ENCODE measurements around the gene NUDT1. TPM values are rescaled to one million over a fixed set of nuclear protein-coding genes. Genes with fewer than 3 reads are reported as not detected.

NUDT1 gene
- total and polyA plus RNA-seq, 2 donors (not counting 3 experiments of a cell fraction or from before 2014, with no cell fraction given) = 23.9 to 25.9 TPM

DNA sequence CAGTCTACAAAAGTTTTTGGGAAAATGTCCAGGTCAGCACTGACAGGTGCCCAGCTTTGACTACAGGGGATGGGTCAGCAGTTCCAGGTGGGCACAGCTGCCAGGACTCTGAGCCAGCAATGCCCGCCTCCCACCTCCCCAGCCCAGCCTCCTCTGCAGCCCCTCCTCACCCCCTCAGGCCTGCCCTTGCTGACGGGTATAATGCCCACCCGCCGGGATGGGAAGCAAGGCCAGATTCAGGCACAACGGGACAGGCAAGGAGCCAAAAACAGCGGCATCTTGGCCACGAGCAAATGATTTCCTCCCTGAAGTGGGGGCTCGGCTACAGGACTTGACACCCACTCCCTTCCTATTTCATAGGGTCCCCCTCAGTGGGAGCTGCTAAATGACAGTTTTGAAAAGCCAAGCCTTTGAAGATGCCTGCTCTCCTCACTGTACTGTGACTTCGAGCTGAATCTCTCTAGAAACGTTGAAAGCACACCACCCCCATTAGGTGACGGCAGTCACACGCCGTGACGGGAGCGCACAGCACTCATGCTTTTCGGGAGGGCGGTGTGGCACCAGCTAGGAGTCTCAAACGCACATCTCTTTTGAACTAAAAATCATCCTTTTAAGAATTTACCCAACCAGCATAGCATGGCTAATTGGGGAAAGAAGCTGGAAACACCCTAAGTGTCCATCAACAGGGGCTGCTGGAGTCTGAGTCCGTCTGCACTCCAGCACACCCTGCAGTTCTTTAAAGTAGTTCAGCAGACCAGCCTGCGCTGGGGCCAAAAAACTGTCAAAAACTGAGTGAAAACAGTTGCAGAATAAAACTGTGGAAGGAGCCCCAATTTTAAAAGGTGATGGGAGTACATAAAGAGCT, 38.9 kb upstream of the NUDT1 start:
- H3K4me1 ChIP-seq (ENCODE audit: control insufficient read depth, extremely low read depth, insufficient read depth, low read length) = no peaks in the 10 kb centered on the region
- dilution Hi-C loops (cut with MboI; ENCODE audit: extremely low pct_ligation_motif_present, low sequenced_read_pairs) (no loop called here), intact Hi-C loops (cut with micrococcal nuclease) (no loop called here)
- H3K4me2 ChIP-seq (ENCODE audit: insufficient read depth, low read length) = no peak overlapping the region
- H3K9me3 ChIP-seq (replicated peaks; ENCODE audit: control insufficient read depth, insufficient read depth, low read length) = no peaks in the 10 kb centered on the region
- FAIRE-seq (no peak), DNase-seq (ENCODE audit: low read depth, low spot score) (no peak)
- ChIA-PET POLR2A (no interaction called here), CTCF (interaction anchor here (1.2 to 1.6 kb wide), 3 partner anchors 13 to 539 kb away, joined by 3 to 4 read pairs (median 3); no protein-coding TSS in a partner anchor)
- no peaks in the 10 kb centered on the region for H3K9me1 ChIP-seq (replicated peaks; ENCODE audit: control insufficient read depth, extremely low read depth, insufficient read depth, low read length)
- H3K36me3 ChIP-seq (ENCODE audit: control insufficient read depth in 2 of 2, extremely low read depth in 1 of 2, insufficient read depth in 2 of 2, low read length in 2 of 2) = peaks cover 0 to 8% of the 10 kb centered on the region in 2 experiments
- H2AFZ ChIP-seq (ENCODE audit: low read depth, low read length) = no peak overlapping the region
- TF ChIP-seq FOS (IDR thresholded peaks at IDR 0.05; ENCODE audit: borderline replicate concordance, insufficient read depth, low read length) (no peak), MYC (IDR thresholded peaks at IDR 0.05; ENCODE audit: low read depth, low read length) (no peak), POLR2AphosphoS5 (IDR thresholded peaks at IDR 0.05; ENCODE audit: insufficient read depth, low read depth, low read length) (no peak), EZH2 (IDR thresholded peaks at IDR 0.05; ENCODE audit: borderline replicate concordance, low read depth, low read length, severe bottlenecking) (no peak), POLR2A (IDR thresholded peaks at IDR 0.05; ENCODE audit: low read depth, low read length) (no peak), GATA2 (IDR thresholded peaks at IDR 0.05; ENCODE audit: insufficient read depth, insufficient read length, low read depth, low read length) (no peak), JUN (IDR thresholded peaks at IDR 0.05; ENCODE audit: borderline replicate concordance, insufficient read depth, insufficient read length, low read depth) (no peak)
- TF ChIP-seq, protein P1, sequence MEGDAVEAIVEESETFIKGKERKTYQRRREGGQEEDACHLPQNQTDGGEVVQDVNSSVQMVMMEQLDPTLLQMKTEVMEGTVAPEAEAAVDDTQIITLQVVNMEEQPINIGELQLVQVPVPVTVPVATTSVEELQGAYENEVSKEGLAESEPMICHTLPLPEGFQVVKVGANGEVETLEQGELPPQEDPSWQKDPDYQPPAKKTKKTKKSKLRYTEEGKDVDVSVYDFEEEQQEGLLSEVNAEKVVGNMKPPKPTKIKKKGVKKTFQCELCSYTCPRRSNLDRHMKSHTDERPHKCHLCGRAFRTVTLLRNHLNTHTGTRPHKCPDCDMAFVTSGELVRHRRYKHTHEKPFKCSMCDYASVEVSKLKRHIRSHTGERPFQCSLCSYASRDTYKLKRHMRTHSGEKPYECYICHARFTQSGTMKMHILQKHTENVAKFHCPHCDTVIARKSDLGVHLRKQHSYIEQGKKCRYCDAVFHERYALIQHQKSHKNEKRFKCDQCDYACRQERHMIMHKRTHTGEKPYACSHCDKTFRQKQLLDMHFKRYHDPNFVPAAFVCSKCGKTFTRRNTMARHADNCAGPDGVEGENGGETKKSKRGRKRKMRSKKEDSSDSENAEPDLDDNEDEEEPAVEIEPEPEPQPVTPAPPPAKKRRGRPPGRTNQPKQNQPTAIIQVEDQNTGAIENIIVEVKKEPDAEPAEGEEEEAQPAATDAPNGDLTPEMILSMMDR (IDR thresholded peaks at IDR 0.05; ENCODE audit: extremely low read depth in 1 of 2, insufficient read depth in 1 of 2, low read depth in 1 of 2, low read length in 2 of 2) = no peak
- TF ChIP-seq, protein P2, sequence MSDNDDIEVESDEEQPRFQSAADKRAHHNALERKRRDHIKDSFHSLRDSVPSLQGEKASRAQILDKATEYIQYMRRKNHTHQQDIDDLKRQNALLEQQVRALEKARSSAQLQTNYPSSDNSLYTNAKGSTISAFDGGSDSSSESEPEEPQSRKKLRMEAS (IDR thresholded peaks at IDR 0.05; ENCODE audit: insufficient read depth, insufficient read length) = no peak
- no TSS peak for BruUV-seq (replicated peaks)
- H3K27me3 ChIP-seq (ENCODE audit: control insufficient read depth in 2 of 2, insufficient read depth in 2 of 2, low read length in 2 of 2) = no peaks in the 10 kb centered on the region
- H3K27ac ChIP-seq (ENCODE audit: insufficient read depth, low read depth, low read length) = no peak overlapping the region
- no peak overlapping the region for H3K9ac ChIP-seq (replicated peaks; ENCODE audit: extremely low read depth, insufficient read depth, low read length)
- no peak overlapping the region for H3K4me3 ChIP-seq (replicated peaks in 1 of 3; ENCODE audit: insufficient read depth in 1 of 3, low read depth in 1 of 3, low read length in 3 of 3)
- H3K79me2 ChIP-seq (ENCODE audit: control insufficient read depth, insufficient read depth, low read length) = no peaks in the 10 kb centered on the region
- H4K20me1 ChIP-seq (replicated peaks; ENCODE audit: control insufficient read depth, extremely low read depth, insufficient read depth, low read length) = no peaks in the 10 kb centered on the region

Measured in endothelial cell of umbilical vein (primary cell).